Upper lobe of right lung (tissue), 1 donor: ENCODE results near the gene MEDAG. TPM values are rescaled to one million over a fixed set of nuclear protein-coding genes. Genes with fewer than 3 reads are reported as not detected.

Source experiments
- total RNA-seq: library from RNA; stranded (reverse); fragmentation: NEBNext Ultra II Directional; extraction: Animal tissue kit (Norgen Biotek cat#: 25700); gene quantifications from one replicate; pipeline ENCODE4 v1.2.1, GENCODE V29; 2021
- donor health status: DM: no; HTN: yes; CAD: no; lungs with severe emphysema.

The MEDAG gene
- total RNA-seq, 1 donor from 2014 or later = 5.5 TPM

Other genes with a start within 250 kb of the MEDAG start
- gene ALOX5AP, start 170.7 kb upstream of the MEDAG start, total RNA-seq = 195 TPM
- gene TEX26, start 26.4 kb downstream of the MEDAG start, total RNA-seq = not detected